SU-DHL-6 (cell line): ENCODE data around the gene TIMM44.

ENCODE experiments used
- H2AFZ ChIP-seq: fragments of 200-600 bp; sonication (generic); 2 replicates; pipeline ENCODE4 v1.6.1; 2014; ENCODE audit warnings: low read depth, mild to moderate bottlenecking, moderate library complexity, mixed read lengths, antibody characterized with exemption, low read length; ENCODE audit not compliant: severe bottlenecking
- H3F3A ChIP-seq: fragments of 200-600 bp; shearing (Covaris generic); 2 replicates; pipeline ENCODE4 v1.6.0; 2016; ENCODE audit warnings: antibody characterized with exemption, mild to moderate bottlenecking; ENCODE audit not compliant: insufficient read depth
- H3K27ac ChIP-seq: fragments of 200-600 bp; sonication (generic); 2 replicates; pipeline ENCODE4 v1.5.1; 2016; ENCODE audit warnings: low read depth, mild to moderate bottlenecking, low read length, moderate library complexity, mixed read lengths
- H3K27me3 ChIP-seq: fragments of 200-600 bp; sonication (generic), shearing (Covaris generic); 2 replicates; pipeline ENCODE4 v1.6.0; 2014; ENCODE audit warnings: mild to moderate bottlenecking, low read length
- H3K36me3 ChIP-seq: fragments of 200-600 bp; sonication (generic); 2 replicates; pipeline ENCODE4 v1.6.1; 2014; ENCODE audit warnings: mild to moderate bottlenecking, low read length, mixed read lengths
- H3K4me2 ChIP-seq: fragments of 300-600, 200-600 bp; shearing (Covaris generic), sonication (generic); 2 replicates; pipeline ENCODE4 v1.6.0; 2014; ENCODE audit warnings: low read length, low read depth, mild to moderate bottlenecking; ENCODE audit not compliant: poor library complexity, severe bottlenecking
- H3K4me3 ChIP-seq: fragments of 200-600 bp; sonication (generic); 2 replicates; pipeline ENCODE4 v1.5.1; 2014; ENCODE audit warnings: antibody characterized with exemption, low read length, mild to moderate bottlenecking, mixed read lengths; ENCODE audit not compliant: insufficient read depth, poor library complexity, severe bottlenecking
- H3K79me2 ChIP-seq: fragments of 200-600 bp; sonication (generic); 2 replicates; pipeline ENCODE4 v1.6.1; 2014; ENCODE audit warnings: mild to moderate bottlenecking, low read length, moderate library complexity; ENCODE audit not compliant: insufficient read depth
- H3K9ac ChIP-seq: fragments of 200-600 bp; sonication (generic); 2 replicates; pipeline ENCODE4 v1.7.0; 2014; ENCODE audit warnings: mild to moderate bottlenecking, low read length
- H3K9me2 ChIP-seq: fragments of 200-600 bp; sonication (generic); replicated peaks from 2 replicates; pipeline ENCODE4 v1.6.1; 2014; ENCODE audit warnings: low read length; ENCODE audit not compliant: insufficient read depth
- H3K9me3 ChIP-seq: fragments of 200-600 bp; sonication (generic); 2 replicates; pipeline ENCODE4 v1.6.1; 2014; ENCODE audit warnings: low read length, mixed read lengths; ENCODE audit not compliant: insufficient read depth
- H4K20me1 ChIP-seq: fragments of 200-600 bp; sonication (generic); 2 replicates; pipeline ENCODE4 v1.6.1; 2014; ENCODE audit warnings: low read depth, mild to moderate bottlenecking, antibody characterized with exemption, low read length, moderate library complexity, mixed read lengths
- CTCF ChIP-seq: fragments of 200-600 bp; sonication (generic); IDR thresholded peaks from one replicate; pipeline ENCODE4 v1.5.1; 2017; ENCODE audit warnings: antibody characterized with exemption, mild to moderate bottlenecking, low read length, moderate library complexity; ENCODE audit not compliant: insufficient read depth, poor library complexity, severe bottlenecking
- EZH2phosphoT487 ChIP-seq: fragments of 200-600 bp; sonication (generic), shearing (Covaris generic); conservative IDR thresholded peaks from 2 replicates; pipeline ENCODE4 v1.6.1; 2018; ENCODE audit warnings: mild to moderate bottlenecking, antibody characterized with exemption, low read length, moderate library complexity, mixed read lengths

Gene TIMM44

GRCh38 chr19:7955696-7956095 is 12.2 kb upstream of the TIMM44 start:
- H3K9me3 ChIP-seq: no peaks in the 10 kb centered on the region
- no peaks in the 10 kb centered on the region for H3K9me2 ChIP-seq
- no peaks in the 10 kb centered on the region for H3F3A ChIP-seq
- H3K9ac ChIP-seq: no peak overlapping the region
- TF ChIP-seq CTCF (no peak), EZH2phosphoT487 (no peak)
- peaks cover 5% of the 10 kb centered on the region; the same call in 1 of the 2 replicates for H4K20me1 ChIP-seq
- no peaks in the 10 kb centered on the region for H3K36me3 ChIP-seq
- H3K27me3 ChIP-seq: no peaks in the 10 kb centered on the region
- H3K4me3 ChIP-seq: no peak overlapping the region
- H3K27ac ChIP-seq: no peak overlapping the region
- H3K4me2 ChIP-seq: no peak overlapping the region
- H3K79me2 ChIP-seq: no peaks in the 10 kb centered on the region
- no peak overlapping the region for H2AFZ ChIP-seq

GRCh38 chr19:7953576-7953975 is 10.1 kb upstream of the TIMM44 start:
- Histone ChIP-seq H3K9me2 (no peaks in the 10 kb centered on the region), H2AFZ (no peak overlapping the region), H3K27ac (no peak overlapping the region), H3F3A (no peaks in the 10 kb centered on the region), H3K79me2 (no peaks in the 10 kb centered on the region), H3K27me3 (no peaks in the 10 kb centered on the region), H3K9me3 (no peaks in the 10 kb centered on the region), H3K4me3 (no peak overlapping the region), H3K4me2 (no peak overlapping the region), H4K20me1 (peaks cover 2% of the 10 kb centered on the region; the same call in 1 of the 2 replicates), H3K9ac (no peak overlapping the region), H3K36me3 (no peaks in the 10 kb centered on the region)
- no peak for TF ChIP-seq CTCF
- no peak for TF ChIP-seq EZH2phosphoT487

- Histone ChIP-seq H3K4me2 (no peak overlapping the region), H3K27ac (no peak overlapping the region), H3K27me3 (no peaks in the 10 kb centered on the region), H3K79me2 (no peaks in the 10 kb centered on the region), H3K4me3 (no peak overlapping the region), H4K20me1 (no peaks in the 10 kb centered on the region), H3F3A (no peaks in the 10 kb centered on the region), H2AFZ (no peak overlapping the region), H3K9me2 (no peaks in the 10 kb centered on the region), H3K9ac (no peak overlapping the region), H3K36me3 (no peaks in the 10 kb centered on the region), H3K9me3 (no peaks in the 10 kb centered on the region)
- TF ChIP-seq CTCF (no peak), EZH2phosphoT487 (no peak)
Measured at GRCh38 chr19:7953060-7953459, 9.6 kb upstream of the TIMM44 start.
